Upper lobe of right lung (tissue), 1 donor: ENCODE data around the gene ST6GALNAC2. TPM values are rescaled to one million over a fixed set of nuclear protein-coding genes. Genes with fewer than 3 reads are reported as not detected.

Experiments
- ATAC-seq: fragments of 200-7000 bp; cut with Tn5 transposase; one replicate; pipeline ENCODE4 v1.9.1; 2020; ENCODE audit warnings: mild to moderate bottlenecking, moderate library complexity
- DNase-seq: peaks from one replicate; pipeline ENCODE4 v3.0.0-alpha.2; 2020
- H3K27ac ChIP-seq: fragments of 200-600 bp; one replicate; pipeline ENCODE4 v1.8.0; 2022
- H3K27me3 ChIP-seq: fragments of 200-600 bp; one replicate; pipeline ENCODE4 v1.8.0; 2022; ENCODE audit warnings: mild to moderate bottlenecking
- H3K36me3 ChIP-seq: fragments of 200-600 bp; one replicate; pipeline ENCODE4 v1.8.0; 2022
- H3K4me1 ChIP-seq: fragments of 200-600 bp; one replicate; pipeline ENCODE4 v1.8.0; 2022
- H3K4me3 ChIP-seq: fragments of 200-600 bp; one replicate; pipeline ENCODE4 v1.8.0; 2022; ENCODE audit warnings: mild to moderate bottlenecking
- H3K9me3 ChIP-seq: fragments of 200-600 bp; one replicate; pipeline ENCODE4 v1.8.0; 2022
- intact Hi-C: fragments of 100-400 bp; cut with DNase I; formaldehyde crosslinking; loops from one replicate; pipeline ENCODE4 v1.11.0; 2022
- total RNA-seq: library from RNA; stranded (reverse); fragmentation: NEBNext Ultra II Directional; extraction: Animal tissue kit (Norgen Biotek cat#: 25700); gene quantifications from one replicate; pipeline ENCODE4 v1.2.1, GENCODE V29; 2021
- TF ChIP-seq, protein P1 (sequence below): fragments of 200-600 bp; IDR thresholded peaks from one replicate; pipeline ENCODE4 v1.8.0; 2022; ENCODE audit warnings: antibody characterized with exemption
- donor health status: DM: no; HTN: yes; CAD: no; lungs with severe emphysema.

The ST6GALNAC2 gene
- total RNA-seq, 1 donor from 2014 or later, result 24.5 TPM

DNA sequence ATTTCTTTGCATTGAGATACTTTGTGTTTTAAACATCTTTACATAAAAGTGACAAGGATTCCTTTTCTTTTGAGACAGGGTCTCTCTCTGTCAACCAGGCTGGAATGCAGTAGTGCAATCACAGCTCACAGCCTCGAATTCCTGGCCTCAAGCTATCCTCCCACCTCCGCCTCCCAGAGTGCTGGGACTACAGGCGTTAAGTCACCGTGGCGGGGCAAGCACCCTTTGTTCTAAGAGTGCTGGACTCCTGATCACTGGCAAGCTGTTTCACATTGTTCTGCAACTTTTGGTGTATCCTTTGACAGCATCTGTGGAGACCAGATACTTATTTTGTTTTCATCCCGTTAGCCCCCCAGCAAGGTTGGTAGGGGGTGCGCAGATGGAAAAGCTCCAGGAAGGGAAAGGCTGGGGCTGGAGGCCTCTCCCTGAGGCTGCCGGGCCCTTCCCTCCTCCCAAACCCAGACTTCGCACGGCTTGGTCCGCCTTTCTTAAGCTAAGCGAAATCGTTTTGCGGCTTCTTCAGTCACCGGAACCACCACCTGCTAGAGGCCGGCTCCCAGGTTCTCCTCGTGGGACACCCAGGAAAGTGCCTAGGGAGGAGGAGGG is 1.1 kb downstream of the ST6GALNAC2 start:
- Histone ChIP-seq H3K27ac (peak overlapping the region; percentile 81), H3K4me3 (peak overlapping the region; percentile 77), H3K36me3 (no peaks in the 10 kb centered on the region), H3K4me1 (peaks cover 6% of the 10 kb centered on the region), H3K9me3 (no peaks in the 10 kb centered on the region), H3K27me3 (peaks cover 6% of the 10 kb centered on the region)
- intact Hi-C loops, result no loop called here
- DNase-seq (peak; percentile 65), ATAC-seq (no peak)
- TF ChIP-seq, protein P1, sequence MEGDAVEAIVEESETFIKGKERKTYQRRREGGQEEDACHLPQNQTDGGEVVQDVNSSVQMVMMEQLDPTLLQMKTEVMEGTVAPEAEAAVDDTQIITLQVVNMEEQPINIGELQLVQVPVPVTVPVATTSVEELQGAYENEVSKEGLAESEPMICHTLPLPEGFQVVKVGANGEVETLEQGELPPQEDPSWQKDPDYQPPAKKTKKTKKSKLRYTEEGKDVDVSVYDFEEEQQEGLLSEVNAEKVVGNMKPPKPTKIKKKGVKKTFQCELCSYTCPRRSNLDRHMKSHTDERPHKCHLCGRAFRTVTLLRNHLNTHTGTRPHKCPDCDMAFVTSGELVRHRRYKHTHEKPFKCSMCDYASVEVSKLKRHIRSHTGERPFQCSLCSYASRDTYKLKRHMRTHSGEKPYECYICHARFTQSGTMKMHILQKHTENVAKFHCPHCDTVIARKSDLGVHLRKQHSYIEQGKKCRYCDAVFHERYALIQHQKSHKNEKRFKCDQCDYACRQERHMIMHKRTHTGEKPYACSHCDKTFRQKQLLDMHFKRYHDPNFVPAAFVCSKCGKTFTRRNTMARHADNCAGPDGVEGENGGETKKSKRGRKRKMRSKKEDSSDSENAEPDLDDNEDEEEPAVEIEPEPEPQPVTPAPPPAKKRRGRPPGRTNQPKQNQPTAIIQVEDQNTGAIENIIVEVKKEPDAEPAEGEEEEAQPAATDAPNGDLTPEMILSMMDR, result no peak

DNA sequence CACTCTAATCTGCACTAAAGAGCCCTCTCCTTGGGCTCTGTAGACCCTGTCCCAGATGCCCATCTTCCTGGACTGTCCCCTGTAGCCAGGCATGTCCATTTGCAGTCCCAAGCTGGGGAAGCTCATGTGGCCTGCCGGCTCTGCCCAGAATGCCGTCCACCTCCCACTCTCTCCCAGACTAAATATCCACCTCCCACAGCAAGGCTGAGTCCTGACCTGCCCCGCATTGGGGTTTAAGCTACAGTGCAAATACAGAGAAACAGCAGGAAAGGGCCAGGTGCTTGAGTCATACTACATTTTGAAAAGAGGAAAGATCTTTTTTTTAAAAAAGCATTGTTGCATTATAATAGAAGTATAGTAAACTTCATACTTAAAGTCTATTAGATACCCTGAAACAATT is 3.0 kb downstream of the ST6GALNAC2 start:
- Histone ChIP-seq H3K36me3 (no peaks in the 10 kb centered on the region), H3K27me3 (no peaks in the 10 kb centered on the region), H3K9me3 (no peaks in the 10 kb centered on the region), H3K4me1 (peaks cover 6% of the 10 kb centered on the region), H3K27ac (no peak overlapping the region), H3K4me3 (no peak overlapping the region)
- TF ChIP-seq, protein P1, result no peak
- no peak for ATAC-seq
- intact Hi-C loops, result no loop called here
- DNase-seq, result peak; percentile 16

DNA sequence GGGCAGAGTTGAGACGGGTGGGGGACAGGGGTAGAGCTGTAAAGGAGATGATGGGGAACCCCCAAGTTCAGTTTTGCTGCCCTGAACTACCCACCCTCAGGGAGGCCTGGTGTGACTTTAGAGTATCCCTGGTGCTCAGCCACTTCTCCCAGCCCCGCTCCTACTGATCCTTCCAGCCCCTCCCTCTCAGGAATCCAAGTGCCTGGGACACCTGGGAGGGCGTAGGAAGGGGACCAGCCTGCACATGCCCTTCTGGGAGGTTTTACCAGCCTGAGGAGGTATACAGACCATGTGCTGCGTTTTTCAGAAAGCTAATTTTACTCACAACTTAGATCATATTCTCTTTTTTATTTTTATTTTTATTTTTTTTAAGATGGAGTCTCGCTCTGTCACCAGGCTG is 4.1 kb downstream of the ST6GALNAC2 start:
- no peaks in the 10 kb centered on the region for H3K27me3 ChIP-seq
- H3K4me1 ChIP-seq, result no peaks in the 10 kb centered on the region
- no peak overlapping the region for H3K27ac ChIP-seq
- H3K4me3 ChIP-seq, result no peak overlapping the region
- TF ChIP-seq, protein P1, result no peak
- no peak for DNase-seq
- intact Hi-C loops, result no loop called here
- no peaks in the 10 kb centered on the region for H3K36me3 ChIP-seq
- ATAC-seq, result no peak
- H3K9me3 ChIP-seq, result no peaks in the 10 kb centered on the region

DNA sequence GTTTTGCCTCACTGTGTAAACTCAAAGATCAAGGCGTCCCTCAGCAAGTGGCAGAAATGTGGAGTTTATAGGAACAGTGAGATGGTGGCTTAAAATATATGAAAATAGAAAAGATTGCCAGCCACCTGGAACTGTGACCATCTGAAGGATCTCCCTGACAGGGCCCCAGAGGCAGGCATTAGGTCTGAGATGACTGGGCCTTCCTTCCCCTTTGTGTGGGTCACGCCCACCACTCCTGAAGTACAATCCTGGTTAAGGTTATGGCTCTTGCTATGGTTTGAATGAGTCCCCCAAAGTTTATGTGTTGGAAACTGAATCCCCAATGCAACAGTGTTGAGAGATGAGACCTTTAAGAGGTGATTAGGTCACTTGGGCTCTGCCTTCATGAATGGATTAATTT is 6.4 kb downstream of the ST6GALNAC2 start:
- TF ChIP-seq, protein P1, result no peak
- no peaks in the 10 kb centered on the region for H3K27me3 ChIP-seq
- intact Hi-C loops, result no loop called here
- H3K36me3 ChIP-seq, result no peaks in the 10 kb centered on the region
- H3K27ac ChIP-seq, result no peak overlapping the region
- DNase-seq, result no peak
- no peaks in the 10 kb centered on the region for H3K9me3 ChIP-seq
- no peak overlapping the region for H3K4me3 ChIP-seq
- ATAC-seq, result peak; percentile 51
- H3K4me1 ChIP-seq, result no peaks in the 10 kb centered on the region

GRCh38 chr17:76578376-76578775 is 7.3 kb downstream of the ST6GALNAC2 start:
- TF ChIP-seq, protein P1, result no peak
- no peak overlapping the region for H3K4me3 ChIP-seq
- H3K27me3 ChIP-seq, result no peaks in the 10 kb centered on the region
- no peaks in the 10 kb centered on the region for H3K4me1 ChIP-seq
- intact Hi-C loops, result no loop called here
- H3K27ac ChIP-seq, result no peak overlapping the region
- no peaks in the 10 kb centered on the region for H3K36me3 ChIP-seq
- ATAC-seq (peak; percentile 59), DNase-seq (no peak)
- no peaks in the 10 kb centered on the region for H3K9me3 ChIP-seq

- H3K27me3 ChIP-seq, result no peaks in the 10 kb centered on the region
- DNase-seq (no peak), ATAC-seq (no peak)
- no peak overlapping the region for H3K4me3 ChIP-seq
- no peaks in the 10 kb centered on the region for H3K36me3 ChIP-seq
- TF ChIP-seq, protein P1, result no peak
- H3K9me3 ChIP-seq, result no peaks in the 10 kb centered on the region
- no peaks in the 10 kb centered on the region for H3K4me1 ChIP-seq
- H3K27ac ChIP-seq, result no peak overlapping the region
- intact Hi-C loops, result no loop called here
These were observed 7.8 kb downstream of the ST6GALNAC2 start for GRCh38 chr17:76577876-76578275.
